T-helper 1 cell (primary cell): ENCODE data around the gene SPRED1.
A peak's percentile ranks its signal among the peaks of the same experiment; 100 is the strongest.

Experiments used
- DNase-seq, 5 donors: peaks; one replicate each; pipeline ENCODE4 v3.0.0-alpha.2; 2012 to 2020

SPRED1 gene

GRCh38 chr15:38367476-38367875, 114.8 kb downstream of the SPRED1 start:
- no peak for DNase-seq

- DNase-seq = no peak
These were observed 117.4 kb downstream of the SPRED1 start for GRCh38 chr15:38369936-38370478.

GRCh38 chr15:38373016-38373415, 120.4 kb downstream of the SPRED1 start:
- no peak for DNase-seq

GRCh38 chr15:38374029-38374428, 121.4 kb downstream of the SPRED1 start:
- no peak for DNase-seq

GRCh38 chr15:38374556-38374955, 121.9 kb downstream of the SPRED1 start:
- no peak for DNase-seq

GRCh38 chr15:38376081-38376480, 123.4 kb downstream of the SPRED1 start:
- no peak for DNase-seq

- DNase-seq = no peak
These were observed 125.0 kb downstream of the SPRED1 start for GRCh38 chr15:38377636-38378035.

GRCh38 chr15:38378161-38378560, 125.5 kb downstream of the SPRED1 start:
- DNase-seq = no peak

- DNase-seq = peak; percentile 13 to 43 (median 24)
These were observed 137.4 kb downstream of the SPRED1 start for GRCh38 chr15:38389924-38390542.

GRCh38 chr15:38391191-38391590, 138.6 kb downstream of the SPRED1 start:
- DNase-seq = no peak

- DNase-seq = no peak
These were observed 145.5 kb downstream of the SPRED1 start for GRCh38 chr15:38398134-38398533.

- DNase-seq = no peak
These were observed 148.5 kb downstream of the SPRED1 start for GRCh38 chr15:38401106-38401505.

- DNase-seq = no peak
These were observed 149.1 kb downstream of the SPRED1 start for GRCh38 chr15:38401701-38402100.

- no peak for DNase-seq
These were observed 153.8 kb downstream of the SPRED1 start for GRCh38 chr15:38406436-38406835.
